ENCODE results near the gene CERS1.

The CERS1 gene

GRCh38 chr19:18908917-18909619, 13.1 kb upstream of the CERS1 start:
- H4K20me1 ChIP-seq (ENCODE audit: insufficient read depth) = no peaks in the 10 kb centered on the region
- no peak overlapping the region for H2AFZ ChIP-seq (ENCODE audit: low read depth)
- H3K4me3 ChIP-seq (IDR thresholded peaks at IDR 0.05; ENCODE audit: insufficient read depth, low read depth, low read length) = no peak overlapping the region
- H3K4me2 ChIP-seq = no peak overlapping the region
- TF ChIP-seq, protein P1, sequence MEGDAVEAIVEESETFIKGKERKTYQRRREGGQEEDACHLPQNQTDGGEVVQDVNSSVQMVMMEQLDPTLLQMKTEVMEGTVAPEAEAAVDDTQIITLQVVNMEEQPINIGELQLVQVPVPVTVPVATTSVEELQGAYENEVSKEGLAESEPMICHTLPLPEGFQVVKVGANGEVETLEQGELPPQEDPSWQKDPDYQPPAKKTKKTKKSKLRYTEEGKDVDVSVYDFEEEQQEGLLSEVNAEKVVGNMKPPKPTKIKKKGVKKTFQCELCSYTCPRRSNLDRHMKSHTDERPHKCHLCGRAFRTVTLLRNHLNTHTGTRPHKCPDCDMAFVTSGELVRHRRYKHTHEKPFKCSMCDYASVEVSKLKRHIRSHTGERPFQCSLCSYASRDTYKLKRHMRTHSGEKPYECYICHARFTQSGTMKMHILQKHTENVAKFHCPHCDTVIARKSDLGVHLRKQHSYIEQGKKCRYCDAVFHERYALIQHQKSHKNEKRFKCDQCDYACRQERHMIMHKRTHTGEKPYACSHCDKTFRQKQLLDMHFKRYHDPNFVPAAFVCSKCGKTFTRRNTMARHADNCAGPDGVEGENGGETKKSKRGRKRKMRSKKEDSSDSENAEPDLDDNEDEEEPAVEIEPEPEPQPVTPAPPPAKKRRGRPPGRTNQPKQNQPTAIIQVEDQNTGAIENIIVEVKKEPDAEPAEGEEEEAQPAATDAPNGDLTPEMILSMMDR (conservative IDR thresholded peaks at IDR 0.05; ENCODE audit: low read depth, low read length) = no peak
- H3K27ac ChIP-seq = no peak overlapping the region
- H3K4me1 ChIP-seq (ENCODE audit: low read depth, poor library complexity, severe bottlenecking) = peaks cover 13% of the 10 kb centered on the region
- peaks cover 8% of the 10 kb centered on the region; the same call in 1 of the 2 replicates for H3K79me2 ChIP-seq (ENCODE audit: insufficient read depth, low read depth)
- H3K27me3 ChIP-seq (ENCODE audit: insufficient read depth, low read depth) = no peaks in the 10 kb centered on the region
- no peak overlapping the region for H3K9ac ChIP-seq
- no peaks in the 10 kb centered on the region for H3K36me3 ChIP-seq (ENCODE audit: insufficient read depth)

DNA sequence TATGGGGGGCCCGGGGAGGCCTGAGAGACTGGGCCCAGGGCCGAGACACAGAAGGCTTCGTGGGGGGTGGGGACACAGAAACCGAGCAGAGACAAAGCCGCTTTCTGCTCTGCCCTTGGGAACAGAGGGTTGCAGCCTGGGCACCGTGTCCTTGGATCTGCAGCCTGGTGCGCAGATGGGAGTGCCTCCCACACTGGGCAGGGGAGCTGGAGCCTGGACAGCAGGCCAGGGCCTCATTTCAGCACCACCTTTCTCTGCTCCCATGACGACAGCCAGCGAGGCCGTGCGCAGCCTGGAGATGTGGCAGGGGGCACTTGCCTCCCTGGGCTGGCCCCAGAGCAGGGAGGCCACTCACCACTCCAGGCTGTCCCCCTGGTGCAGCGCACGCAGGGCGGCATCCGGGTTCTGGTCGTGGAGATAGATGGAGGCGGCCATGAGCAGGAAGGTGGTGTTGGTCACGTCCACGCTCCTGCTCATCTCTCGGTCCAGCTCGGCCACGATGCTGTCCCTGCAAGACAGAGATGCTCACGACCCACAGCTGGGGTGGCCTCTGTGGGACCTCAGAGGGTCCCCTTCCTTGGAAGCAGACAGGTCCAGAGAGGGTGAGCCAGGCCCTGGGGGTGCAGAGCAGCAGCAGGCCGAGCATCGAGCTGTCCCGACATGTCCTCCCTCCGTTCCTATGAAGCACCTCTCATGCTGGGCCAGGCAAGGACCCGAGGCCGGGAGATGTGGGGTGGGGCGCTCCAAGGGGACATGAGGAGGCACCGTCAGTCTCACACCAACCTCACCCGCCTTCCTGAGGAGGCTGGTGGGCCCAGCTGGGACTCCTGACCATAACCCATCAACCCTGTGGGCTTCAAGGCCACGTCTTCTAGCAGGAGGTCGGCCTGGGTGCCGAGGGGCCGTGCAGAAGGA, 10.9 kb upstream of the CERS1 start:
- H3K79me2 ChIP-seq (ENCODE audit: insufficient read depth, low read depth) = no peaks in the 10 kb centered on the region
- H2AFZ ChIP-seq (ENCODE audit: low read depth) = no peak overlapping the region
- no peaks in the 10 kb centered on the region for H3K36me3 ChIP-seq (ENCODE audit: insufficient read depth)
- H3K27ac ChIP-seq = no peak overlapping the region
- H3K4me1 ChIP-seq (ENCODE audit: low read depth, poor library complexity, severe bottlenecking) = peaks cover 13% of the 10 kb centered on the region
- no peak overlapping the region for H3K4me2 ChIP-seq
- no peaks in the 10 kb centered on the region for H4K20me1 ChIP-seq (ENCODE audit: insufficient read depth)
- H3K4me3 ChIP-seq (IDR thresholded peaks at IDR 0.05; ENCODE audit: insufficient read depth, low read depth, low read length) = no peak overlapping the region
- TF ChIP-seq, protein P1 (conservative IDR thresholded peaks at IDR 0.05; ENCODE audit: low read depth, low read length) = no peak
- no peaks in the 10 kb centered on the region for H3K27me3 ChIP-seq (ENCODE audit: insufficient read depth, low read depth)
- no peak overlapping the region for H3K9ac ChIP-seq

GRCh38 chr19:18905513-18906236, 9.7 kb upstream of the CERS1 start:
- no peaks in the 10 kb centered on the region for H3K79me2 ChIP-seq (ENCODE audit: insufficient read depth, low read depth)
- H3K9ac ChIP-seq = no peak overlapping the region
- H3K36me3 ChIP-seq (ENCODE audit: insufficient read depth) = no peaks in the 10 kb centered on the region
- peaks cover 13% of the 10 kb centered on the region for H3K4me1 ChIP-seq (ENCODE audit: low read depth, poor library complexity, severe bottlenecking)
- no peaks in the 10 kb centered on the region for H3K27me3 ChIP-seq (ENCODE audit: insufficient read depth, low read depth)
- no peak overlapping the region for H2AFZ ChIP-seq (ENCODE audit: low read depth)
- H3K4me2 ChIP-seq = no peak overlapping the region
- H3K4me3 ChIP-seq (IDR thresholded peaks at IDR 0.05; ENCODE audit: insufficient read depth, low read depth, low read length) = no peak overlapping the region
- TF ChIP-seq, protein P1 (conservative IDR thresholded peaks at IDR 0.05; ENCODE audit: low read depth, low read length) = no peak
- H3K27ac ChIP-seq = no peak overlapping the region
- H4K20me1 ChIP-seq (ENCODE audit: insufficient read depth) = no peaks in the 10 kb centered on the region

DNA sequence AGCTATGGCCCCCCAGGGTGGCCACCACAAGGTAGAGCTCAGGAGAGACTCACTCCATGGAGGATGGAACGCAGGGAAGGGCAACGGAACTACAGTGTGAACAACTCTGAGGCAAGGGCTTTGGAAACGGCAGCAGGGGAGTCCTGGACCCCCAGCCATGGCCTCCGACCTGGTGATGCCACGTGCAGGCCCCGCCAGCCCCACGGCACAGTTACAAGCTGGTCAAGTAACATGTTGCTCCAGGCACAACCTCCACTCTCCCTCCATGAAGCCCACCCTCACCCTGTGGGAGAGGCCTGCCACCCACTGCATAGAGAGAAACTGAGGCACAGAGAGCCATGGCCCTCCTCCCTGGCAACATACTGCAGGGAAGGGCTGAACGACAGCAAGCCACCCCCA, 9.1 kb upstream of the CERS1 start:
- no peaks in the 10 kb centered on the region for H3K36me3 ChIP-seq (ENCODE audit: insufficient read depth)
- H2AFZ ChIP-seq (ENCODE audit: low read depth) = no peak overlapping the region

More for the DNA sequence above, 9.1 kb upstream of the CERS1 start:
- no peaks in the 10 kb centered on the region for H3K79me2 ChIP-seq (ENCODE audit: insufficient read depth, low read depth)
- TF ChIP-seq, protein P1 (conservative IDR thresholded peaks at IDR 0.05; ENCODE audit: low read depth, low read length) = no peak
- H3K4me2 ChIP-seq = no peak overlapping the region
- H3K27me3 ChIP-seq (ENCODE audit: insufficient read depth, low read depth) = no peaks in the 10 kb centered on the region
- H3K9ac ChIP-seq = no peak overlapping the region
- H4K20me1 ChIP-seq (ENCODE audit: insufficient read depth) = no peaks in the 10 kb centered on the region
- H3K27ac ChIP-seq = no peak overlapping the region
- peaks cover 13% of the 10 kb centered on the region for H3K4me1 ChIP-seq (ENCODE audit: low read depth, poor library complexity, severe bottlenecking)
- H3K4me3 ChIP-seq (IDR thresholded peaks at IDR 0.05; ENCODE audit: insufficient read depth, low read depth, low read length) = no peak overlapping the region

All from KMS-11 (cell line).